GM12872 (cell line): ENCODE measurements around the gene VPS72.

Source experiments
- TF ChIP-seq, protein P1 (sequence below): IDR thresholded peaks from 3 replicates; pipeline ENCODE4 v1.5.1; 2011; ENCODE audit warnings: low read depth, mild to moderate bottlenecking, low read length, moderate library complexity; ENCODE audit not compliant: insufficient read depth

The VPS72 gene

DNA sequence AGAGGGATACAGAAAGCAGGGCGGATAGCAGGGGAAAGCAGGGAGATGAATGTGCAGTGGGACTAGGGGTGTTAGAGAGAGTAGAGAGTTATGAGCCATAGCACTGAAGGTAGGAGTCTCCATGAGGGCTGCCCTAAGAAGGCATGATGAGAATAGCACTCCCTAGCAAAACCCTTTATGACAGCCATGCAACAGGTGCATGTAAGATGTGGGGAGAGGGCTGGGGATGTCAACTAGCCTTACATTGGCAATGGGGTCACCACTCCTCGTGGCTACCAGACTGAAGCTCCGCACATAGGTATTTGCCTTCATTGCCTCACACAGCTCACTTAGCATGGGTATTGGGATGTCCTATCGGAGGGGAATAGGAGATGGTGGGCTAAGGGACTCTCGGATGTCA is 18.8 kb downstream of the VPS72 start:
- TF ChIP-seq, protein P1, sequence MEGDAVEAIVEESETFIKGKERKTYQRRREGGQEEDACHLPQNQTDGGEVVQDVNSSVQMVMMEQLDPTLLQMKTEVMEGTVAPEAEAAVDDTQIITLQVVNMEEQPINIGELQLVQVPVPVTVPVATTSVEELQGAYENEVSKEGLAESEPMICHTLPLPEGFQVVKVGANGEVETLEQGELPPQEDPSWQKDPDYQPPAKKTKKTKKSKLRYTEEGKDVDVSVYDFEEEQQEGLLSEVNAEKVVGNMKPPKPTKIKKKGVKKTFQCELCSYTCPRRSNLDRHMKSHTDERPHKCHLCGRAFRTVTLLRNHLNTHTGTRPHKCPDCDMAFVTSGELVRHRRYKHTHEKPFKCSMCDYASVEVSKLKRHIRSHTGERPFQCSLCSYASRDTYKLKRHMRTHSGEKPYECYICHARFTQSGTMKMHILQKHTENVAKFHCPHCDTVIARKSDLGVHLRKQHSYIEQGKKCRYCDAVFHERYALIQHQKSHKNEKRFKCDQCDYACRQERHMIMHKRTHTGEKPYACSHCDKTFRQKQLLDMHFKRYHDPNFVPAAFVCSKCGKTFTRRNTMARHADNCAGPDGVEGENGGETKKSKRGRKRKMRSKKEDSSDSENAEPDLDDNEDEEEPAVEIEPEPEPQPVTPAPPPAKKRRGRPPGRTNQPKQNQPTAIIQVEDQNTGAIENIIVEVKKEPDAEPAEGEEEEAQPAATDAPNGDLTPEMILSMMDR: no peak

DNA sequence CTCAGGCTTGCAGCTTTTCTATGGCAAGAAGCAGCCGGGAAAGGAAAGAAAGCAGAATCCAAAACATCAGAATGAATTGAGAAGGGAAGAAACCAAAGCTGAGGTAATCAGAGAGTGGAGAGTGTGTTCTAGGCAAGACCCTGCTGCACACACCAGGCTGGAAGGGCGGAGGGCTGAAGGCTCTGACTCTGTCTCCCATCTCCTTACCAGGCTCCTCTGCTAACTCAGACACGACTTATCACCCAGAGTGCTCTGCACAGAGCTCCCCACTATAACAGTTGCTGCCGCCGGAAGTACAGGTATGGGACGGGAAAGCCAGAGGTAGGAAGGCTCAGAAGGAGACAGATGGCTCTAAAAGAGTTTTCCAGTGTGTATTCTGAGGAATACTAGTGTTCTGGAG is 22.9 kb downstream of the VPS72 start:
- TF ChIP-seq, protein P1: no peak

DNA sequence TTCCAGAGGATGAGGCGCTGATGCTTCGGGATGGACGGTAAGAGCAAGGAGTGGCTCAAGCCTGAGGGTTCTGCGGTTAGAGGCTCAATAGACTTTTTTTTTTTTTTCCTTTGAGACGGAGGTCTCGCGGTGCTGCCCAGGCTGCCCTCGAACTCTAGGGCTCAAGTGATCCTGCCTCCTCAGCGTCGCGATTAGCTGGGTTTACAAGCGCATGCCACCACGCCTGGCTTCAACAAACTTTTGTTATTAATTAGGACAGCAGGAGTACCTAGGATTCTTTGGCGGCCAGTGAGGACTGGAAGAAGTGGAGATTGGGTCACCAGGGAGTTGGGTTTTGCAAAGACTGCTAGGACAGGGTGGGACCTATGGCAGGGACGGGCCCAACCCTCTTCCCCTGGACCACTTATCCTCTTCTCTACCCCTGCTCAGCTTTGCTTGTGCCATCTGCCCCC is 23.5 kb downstream of the VPS72 start:
- TF ChIP-seq, protein P1: no peak

DNA sequence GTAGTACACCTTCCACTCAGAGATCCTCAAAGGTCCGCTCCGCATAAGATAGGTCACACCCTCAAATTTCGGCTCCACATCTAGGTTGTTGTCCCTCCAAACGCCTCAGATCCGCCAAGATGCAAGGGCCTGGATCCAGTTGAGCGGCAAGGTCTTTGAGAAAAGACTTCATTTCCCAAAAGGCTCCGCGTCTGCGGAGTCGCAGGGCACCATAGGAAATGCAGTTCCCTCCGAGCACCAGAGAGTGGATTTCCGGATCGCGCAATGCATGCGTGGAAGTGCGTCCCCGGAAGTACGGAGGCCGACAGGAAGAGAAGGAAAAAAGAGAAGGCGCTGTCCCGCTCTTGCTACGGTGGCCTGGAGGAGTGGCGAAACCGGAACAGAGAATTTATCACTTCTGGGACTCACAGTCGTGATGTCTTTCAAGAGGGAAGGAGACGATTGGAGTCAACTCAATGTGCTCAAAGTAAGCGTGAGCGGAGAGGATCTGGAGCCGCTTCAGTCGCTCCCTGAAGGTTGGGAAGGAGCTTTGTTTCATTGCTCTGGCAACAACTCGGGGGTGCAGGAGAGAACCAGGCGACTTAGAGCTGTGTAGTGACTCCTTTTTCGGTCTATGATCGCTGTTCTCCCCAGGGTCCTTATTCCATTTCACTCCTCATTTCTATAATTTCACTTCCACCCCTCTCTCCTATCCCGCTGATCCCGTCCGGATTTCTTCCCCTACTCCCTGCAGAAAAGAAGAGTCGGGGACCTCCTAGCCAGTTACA is 24.1 kb downstream of the VPS72 start, which contains the start of the genes LYSMD1 and SCNM1:
LYSMD1 (minus strand) TSS at position 165 of the 767 bp plus-strand sequence. CDS start 644 bp downstream, outside the sequence.
SCNM1 (plus strand) TSS at position 407 of the 767 bp plus-strand sequence; CDS start at position 416, 9 bp downstream.
- TF ChIP-seq, protein P1: no peak

DNA sequence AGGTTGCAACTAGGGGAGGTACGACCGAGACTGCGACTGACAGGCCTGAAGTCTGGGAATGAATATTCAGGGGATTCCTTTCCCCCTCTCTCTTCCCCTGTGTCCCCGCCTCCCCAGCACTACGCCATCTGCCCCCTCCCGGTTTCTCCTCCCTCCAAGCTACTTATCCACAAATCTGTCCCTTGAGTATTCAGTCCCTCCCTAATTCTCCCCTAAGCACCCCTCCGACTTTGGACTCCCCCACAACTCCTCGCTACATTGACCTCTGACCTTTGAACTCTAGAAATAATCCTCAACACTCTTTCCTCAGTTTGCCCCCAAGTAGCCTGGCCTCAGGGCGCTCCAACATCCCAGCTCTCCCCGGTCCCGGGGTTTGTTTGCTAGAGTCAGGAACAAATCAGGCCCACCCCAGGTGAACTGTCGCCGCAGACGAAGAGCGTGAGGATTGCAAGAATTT is 24.7 kb downstream of the VPS72 start:
- TF ChIP-seq, protein P1: no peak

DNA sequence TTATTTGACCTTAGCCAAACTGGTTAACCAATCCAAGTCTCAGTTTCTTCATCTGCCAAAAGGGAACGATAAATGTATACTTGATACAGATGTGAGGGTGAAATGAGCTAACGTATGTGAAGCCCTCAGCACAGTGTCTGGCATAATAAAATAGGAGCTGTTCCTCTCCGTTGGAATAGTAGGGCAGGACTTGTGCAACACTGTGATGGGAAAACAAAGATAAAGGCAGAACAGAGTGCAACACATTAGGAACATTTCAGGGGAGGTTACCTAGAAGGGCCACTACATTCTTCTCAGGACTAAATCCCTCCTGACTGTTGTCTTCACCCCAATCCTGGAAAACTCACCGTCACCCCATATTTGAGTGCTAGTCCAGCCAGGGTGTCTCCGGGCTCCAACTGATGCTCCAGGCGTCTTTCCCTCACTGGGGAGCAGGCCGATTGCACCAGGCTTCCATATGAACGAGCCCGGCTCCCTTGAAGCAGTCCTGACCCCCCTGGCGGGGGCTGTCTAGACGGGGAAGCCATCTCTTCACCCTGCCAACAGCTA is 25.2 kb downstream of the VPS72 start:
- TF ChIP-seq, protein P1: no peak

DNA sequence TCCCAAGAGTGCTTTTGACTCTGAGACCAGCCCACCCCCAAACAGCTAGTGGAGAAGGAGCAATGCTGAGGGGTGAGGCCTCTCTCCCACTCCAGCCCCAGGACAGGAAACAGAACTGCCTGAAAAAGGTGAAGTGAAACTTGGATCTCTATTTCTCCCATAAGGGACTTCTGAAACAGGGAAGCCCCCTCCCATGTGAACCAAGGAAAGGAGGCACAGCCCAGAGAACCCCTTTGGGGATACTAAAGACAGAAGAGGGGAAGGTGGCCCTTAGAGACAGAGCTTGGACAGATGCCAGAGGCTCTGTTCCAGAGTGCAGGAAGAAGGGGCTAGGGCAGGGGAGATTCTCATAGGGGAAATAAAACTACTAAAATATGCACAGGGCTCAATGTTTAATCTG is 30.6 kb downstream of the VPS72 start:
- TF ChIP-seq, protein P1: no peak
